Stimulated activated CD8-positive, alpha-beta memory T cell treated with anti-CD3 and anti-CD28 coated beads, Interleukin-2, amount 100 ng/mL, for 1 hour (primary cell): ENCODE results near the gene ADGRV1.

ENCODE experiments used
- DNase-seq, 2 donors: peaks; one replicate each; pipeline ENCODE4 v3.0.0-alpha.2; 2020; ENCODE audit warnings: low read depth in 2 of 2

ADGRV1 gene

GRCh38 chr5:91189480-91190313 is 631.1 kb downstream of the ADGRV1 start:
- DNase-seq = no peak

GRCh38 chr5:91190314-91190690 is 631.7 kb downstream of the ADGRV1 start:
- DNase-seq = no peak

- no peak for DNase-seq
These were observed 636.3 kb downstream of the ADGRV1 start for GRCh38 chr5:91194824-91195381.

- no peak for DNase-seq
These were observed 642.1 kb downstream of the ADGRV1 start for GRCh38 chr5:91200692-91201091.

GRCh38 chr5:91206103-91206502 is 647.5 kb downstream of the ADGRV1 start:
- DNase-seq = no peak

GRCh38 chr5:91206734-91207133 is 648.1 kb downstream of the ADGRV1 start:
- DNase-seq = no peak

- DNase-seq = no peak
These were observed 648.7 kb downstream of the ADGRV1 start for GRCh38 chr5:91207248-91207647.

- DNase-seq = no peak
These were observed 653.6 kb downstream of the ADGRV1 start for GRCh38 chr5:91211997-91212713.

- no peak for DNase-seq
These were observed 654.1 kb downstream of the ADGRV1 start for GRCh38 chr5:91212714-91213092.
